ENCODE results near the gene EXOC3L4.
"Not testable (repeated sequence)": the region's sequence is repeated elsewhere in the genome, so short reads cannot be mapped to it uniquely, and the experiment has no call there.

EXOC3L4 gene

DNA sequence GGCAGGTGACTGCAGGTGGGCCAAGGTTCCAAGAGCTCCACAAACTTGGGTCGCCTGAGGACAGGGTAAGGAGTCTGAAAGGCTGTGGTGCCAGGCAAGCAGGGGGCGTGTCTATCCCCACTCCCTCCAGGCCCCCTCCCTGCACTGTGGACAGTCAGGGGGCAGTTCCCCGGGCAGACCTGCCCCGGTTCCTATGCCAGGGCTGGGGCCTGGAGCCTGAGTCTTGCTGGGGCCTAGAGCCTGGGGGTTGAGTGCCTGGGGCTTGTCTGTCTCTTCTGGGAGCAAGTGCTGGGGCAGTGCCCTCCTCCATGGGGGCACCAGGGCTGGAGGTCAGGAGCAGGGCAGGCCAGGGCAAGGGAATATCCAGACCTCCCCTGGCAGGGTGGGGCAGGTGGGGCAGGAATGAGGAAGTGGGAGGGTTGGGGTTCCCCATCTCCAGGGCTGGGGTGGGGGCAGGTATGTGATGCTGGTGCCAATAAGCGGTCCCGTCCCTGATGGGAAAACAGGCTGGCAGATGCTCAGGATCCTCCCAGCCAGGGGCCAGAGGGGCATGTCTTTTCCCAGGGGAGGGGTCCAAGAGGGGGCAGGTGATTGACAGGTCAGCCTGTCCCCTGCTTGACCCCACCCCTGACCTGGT, 16.8 kb downstream of the EXOC3L4 start:
- H3K27ac ChIP-seq: peak overlapping the region; percentile 85

DNA sequence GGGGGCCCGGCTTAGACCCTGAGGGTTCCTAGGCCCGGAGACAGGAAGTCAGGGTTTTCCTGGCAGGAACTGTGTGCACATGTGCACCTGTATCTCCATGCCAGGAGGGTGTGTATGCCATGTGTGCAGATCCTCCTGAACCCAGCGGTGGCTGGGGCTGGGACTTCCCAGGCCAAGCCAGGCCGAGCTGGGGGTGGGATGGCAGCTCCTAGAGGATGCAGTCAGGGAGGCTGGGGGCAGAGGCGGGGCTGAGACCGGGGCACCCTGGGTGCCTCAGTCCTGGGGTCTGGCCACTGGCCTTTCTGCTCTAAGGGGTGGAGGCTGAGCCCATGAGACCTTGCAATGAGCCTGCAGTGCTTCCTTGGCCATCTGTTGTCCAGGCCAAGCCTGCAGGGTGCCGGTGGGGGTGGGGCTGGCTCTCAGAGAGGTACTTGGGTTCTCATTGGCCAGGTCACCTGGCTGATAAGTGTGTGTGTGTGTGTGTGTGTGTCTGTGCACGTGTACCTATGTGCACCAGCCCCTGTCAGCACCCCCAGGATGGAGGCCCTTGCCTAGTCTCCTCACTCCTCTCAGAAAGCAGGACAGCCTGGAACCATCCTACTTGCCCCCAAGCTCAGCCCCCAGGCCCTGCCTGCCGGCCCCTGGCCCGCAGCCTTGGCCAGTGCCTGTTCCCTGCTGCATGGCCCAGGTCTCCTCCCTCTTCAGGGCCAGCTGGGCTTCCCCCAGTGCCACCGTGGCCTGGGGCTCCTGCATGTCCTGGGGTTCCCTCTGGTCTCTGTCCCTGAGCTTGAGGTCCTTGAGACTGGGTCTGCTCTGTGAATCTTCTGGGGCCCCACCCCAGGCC, 18.1 kb downstream of the EXOC3L4 start:
- TF ChIP-seq, protein P1, sequence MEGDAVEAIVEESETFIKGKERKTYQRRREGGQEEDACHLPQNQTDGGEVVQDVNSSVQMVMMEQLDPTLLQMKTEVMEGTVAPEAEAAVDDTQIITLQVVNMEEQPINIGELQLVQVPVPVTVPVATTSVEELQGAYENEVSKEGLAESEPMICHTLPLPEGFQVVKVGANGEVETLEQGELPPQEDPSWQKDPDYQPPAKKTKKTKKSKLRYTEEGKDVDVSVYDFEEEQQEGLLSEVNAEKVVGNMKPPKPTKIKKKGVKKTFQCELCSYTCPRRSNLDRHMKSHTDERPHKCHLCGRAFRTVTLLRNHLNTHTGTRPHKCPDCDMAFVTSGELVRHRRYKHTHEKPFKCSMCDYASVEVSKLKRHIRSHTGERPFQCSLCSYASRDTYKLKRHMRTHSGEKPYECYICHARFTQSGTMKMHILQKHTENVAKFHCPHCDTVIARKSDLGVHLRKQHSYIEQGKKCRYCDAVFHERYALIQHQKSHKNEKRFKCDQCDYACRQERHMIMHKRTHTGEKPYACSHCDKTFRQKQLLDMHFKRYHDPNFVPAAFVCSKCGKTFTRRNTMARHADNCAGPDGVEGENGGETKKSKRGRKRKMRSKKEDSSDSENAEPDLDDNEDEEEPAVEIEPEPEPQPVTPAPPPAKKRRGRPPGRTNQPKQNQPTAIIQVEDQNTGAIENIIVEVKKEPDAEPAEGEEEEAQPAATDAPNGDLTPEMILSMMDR (IDR thresholded peaks at IDR 0.05): no peak
- Histone ChIP-seq H3K27ac (no peak overlapping the region), H3K9me3 (ENCODE audit: control insufficient read depth, low read length) (no peaks in the 10 kb centered on the region), H2AFZ (no peak overlapping the region), H3K79me2 (no peaks in the 10 kb centered on the region), H3K36me3 (ENCODE audit: control insufficient read depth, insufficient read depth, low read length) (no peaks in the 10 kb centered on the region), H3K4me2 (ENCODE audit: low read length) (no peak overlapping the region), H3K9ac (no peak overlapping the region), H3K4me1 (peaks cover 32% of the 10 kb centered on the region), H3K27me3 (ENCODE audit: control insufficient read depth, insufficient read depth, low read length) (no peaks in the 10 kb centered on the region), H3K4me3 (ENCODE audit: low read depth, low read length) (no peak overlapping the region)

More for the DNA sequence above, 16.8 kb downstream of the EXOC3L4 start:
- TF ChIP-seq, protein P1 (IDR thresholded peaks at IDR 0.05): no peak
- H3K4me1 ChIP-seq: peaks cover 32% of the 10 kb centered on the region
- no peak overlapping the region for H3K4me3 ChIP-seq (ENCODE audit: low read depth, low read length)
- no peaks in the 10 kb centered on the region for H3K27me3 ChIP-seq (ENCODE audit: control insufficient read depth, insufficient read depth, low read length)
- no peaks in the 10 kb centered on the region for H3K9me3 ChIP-seq (ENCODE audit: control insufficient read depth, low read length)
- no peaks in the 10 kb centered on the region for H3K79me2 ChIP-seq
- no peak overlapping the region for H3K9ac ChIP-seq
- peak overlapping the region; percentile 71 for H2AFZ ChIP-seq
- H3K4me2 ChIP-seq (ENCODE audit: low read length): no peak overlapping the region
- no peaks in the 10 kb centered on the region for H3K36me3 ChIP-seq (ENCODE audit: control insufficient read depth, insufficient read depth, low read length)

DNA sequence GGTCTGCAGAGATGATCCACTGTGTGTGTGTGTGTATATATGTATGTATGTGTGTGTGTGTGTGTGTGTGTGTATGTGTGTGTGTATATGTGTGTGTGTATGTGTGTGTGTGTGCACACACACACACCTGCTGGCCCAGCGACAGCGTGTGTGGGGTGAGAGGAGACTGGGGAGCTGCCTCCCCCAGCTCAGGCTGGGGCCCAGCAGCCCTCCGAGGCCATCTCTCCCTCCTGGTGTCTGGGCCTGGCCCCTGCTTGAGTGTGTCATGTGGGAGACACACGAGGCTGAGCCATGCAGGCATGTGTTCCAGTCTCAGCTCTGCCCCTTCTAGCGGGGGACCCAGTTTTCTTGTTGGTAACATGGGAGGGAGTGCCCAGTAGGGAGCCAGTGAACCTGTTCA, 18.8 kb downstream of the EXOC3L4 start:
- no peaks in the 10 kb centered on the region for H3K27me3 ChIP-seq (ENCODE audit: control insufficient read depth, insufficient read depth, low read length)
- no peak overlapping the region for H3K27ac ChIP-seq
- no peak overlapping the region for H3K4me2 ChIP-seq (ENCODE audit: low read length)
- no peaks in the 10 kb centered on the region for H3K9me3 ChIP-seq (ENCODE audit: control insufficient read depth, low read length)
- TF ChIP-seq, protein P1 (IDR thresholded peaks at IDR 0.05): no peak
- H3K9ac ChIP-seq: no peak overlapping the region
- H3K4me3 ChIP-seq (ENCODE audit: low read depth, low read length): no peak overlapping the region
- peaks cover 32% of the 10 kb centered on the region for H3K4me1 ChIP-seq
- H2AFZ ChIP-seq: no peak overlapping the region
- no peaks in the 10 kb centered on the region for H3K36me3 ChIP-seq (ENCODE audit: control insufficient read depth, insufficient read depth, low read length)
- no peaks in the 10 kb centered on the region for H3K79me2 ChIP-seq

DNA sequence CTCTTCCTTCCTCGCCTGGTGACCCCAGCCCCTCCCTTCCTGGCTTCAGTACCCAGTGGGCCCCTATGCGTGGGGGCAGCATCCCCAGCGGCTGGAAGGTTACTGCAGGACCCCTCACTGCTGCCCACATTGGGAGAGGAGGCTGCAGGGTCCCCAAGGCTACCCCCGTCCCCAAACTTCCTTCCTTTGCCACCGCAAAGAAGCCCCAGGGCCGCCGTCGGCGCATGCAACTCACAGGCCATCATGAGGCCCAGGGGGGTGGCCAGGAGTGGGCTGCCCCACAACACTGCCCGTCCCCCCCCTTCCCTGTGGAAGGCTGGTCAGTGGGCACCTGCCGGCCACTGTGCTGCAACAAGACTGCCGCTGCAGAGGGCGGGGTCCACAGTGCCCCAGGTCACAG, 19.2 kb downstream of the EXOC3L4 start:
- H3K9me3 ChIP-seq (ENCODE audit: control insufficient read depth, low read length): no peaks in the 10 kb centered on the region
- no peaks in the 10 kb centered on the region for H3K79me2 ChIP-seq
- no peak overlapping the region for H3K4me2 ChIP-seq (ENCODE audit: low read length)
- TF ChIP-seq, protein P1 (IDR thresholded peaks at IDR 0.05): no peak
- H3K36me3 ChIP-seq (ENCODE audit: control insufficient read depth, insufficient read depth, low read length): no peaks in the 10 kb centered on the region
- H2AFZ ChIP-seq: no peak overlapping the region
- no peak overlapping the region for H3K27ac ChIP-seq
- no peak overlapping the region for H3K4me3 ChIP-seq (ENCODE audit: low read depth, low read length)
- no peak overlapping the region for H3K9ac ChIP-seq
- H3K4me1 ChIP-seq: peaks cover 32% of the 10 kb centered on the region
- no peaks in the 10 kb centered on the region for H3K27me3 ChIP-seq (ENCODE audit: control insufficient read depth, insufficient read depth, low read length)

DNA sequence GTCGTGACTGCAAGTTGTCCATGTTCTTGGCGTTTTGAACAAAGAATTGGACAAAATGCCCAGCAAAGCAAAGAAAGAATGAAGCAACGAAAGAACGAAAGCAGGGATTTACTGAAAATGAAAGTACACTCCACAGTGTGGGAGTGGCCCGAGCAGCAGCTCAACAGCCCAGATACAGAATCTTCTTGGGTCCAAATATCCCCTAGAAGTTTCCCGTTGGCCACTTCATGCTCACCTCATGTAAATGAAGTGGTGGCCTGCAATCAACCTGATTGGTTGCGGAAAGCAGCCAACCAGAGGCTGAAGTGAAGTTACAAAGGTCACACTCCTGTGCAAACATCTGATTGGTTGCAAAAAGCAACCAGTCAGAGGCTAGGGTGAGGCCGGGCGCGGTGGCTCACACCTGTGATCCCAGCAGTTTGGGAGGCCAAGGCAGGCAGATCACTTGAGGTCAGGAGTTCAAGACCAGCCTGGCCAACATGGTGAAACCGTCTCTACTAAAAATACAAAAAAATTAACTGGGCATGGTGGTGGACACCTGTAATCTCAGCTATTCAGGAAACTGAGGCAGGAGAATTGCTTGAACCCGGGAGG, 20.7 kb downstream of the EXOC3L4 start:
- not testable (repeated sequence) for H3K27me3 ChIP-seq (ENCODE audit: control insufficient read depth, insufficient read depth, low read length); H3K79me2 ChIP-seq; H2AFZ ChIP-seq; H3K4me2 ChIP-seq (ENCODE audit: low read length); H3K9me3 ChIP-seq (ENCODE audit: control insufficient read depth, low read length); H3K4me3 ChIP-seq (ENCODE audit: low read depth, low read length); H3K27ac ChIP-seq; H3K36me3 ChIP-seq (ENCODE audit: control insufficient read depth, insufficient read depth, low read length); H3K9ac ChIP-seq
- H3K4me1 ChIP-seq: peaks cover 25% of the 10 kb centered on the region
